CMK (cell line): ENCODE results near the gene ZNF565.
"Not testable (repeated sequence)": the region's sequence is repeated elsewhere in the genome, so short reads cannot be mapped to it uniquely, and the experiment has no call there.

Source experiments
- DNase-seq: peaks from one replicate; pipeline ENCODE4 v3.0.0-alpha.2; 2010; ENCODE audit warnings: low read depth

Gene ZNF565

GRCh38 chr19:36150586-36150985, 63.9 kb downstream of the ZNF565 start:
- DNase-seq: no peak

- no peak for DNase-seq
Measured at GRCh38 chr19:36149673-36150406, 64.6 kb downstream of the ZNF565 start.

- no peak for DNase-seq
Measured at GRCh38 chr19:36144624-36145023, 69.8 kb downstream of the ZNF565 start.

GRCh38 chr19:36142496-36142895, 72.0 kb downstream of the ZNF565 start:
- DNase-seq: no peak

- no peak for DNase-seq
Measured at GRCh38 chr19:36142046-36142445, 72.4 kb downstream of the ZNF565 start.

- peak; percentile 73 for DNase-seq
Measured at GRCh38 chr19:36141039-36141927, 73.2 kb downstream of the ZNF565 start.

GRCh38 chr19:36140304-36141038, 74.0 kb downstream of the ZNF565 start:
- DNase-seq: peak; percentile 43

- peak; percentile 94 for DNase-seq
Measured at GRCh38 chr19:36139473-36140303, 74.8 kb downstream of the ZNF565 start, which contains the start of gene CAPNS1. TSS of gene CAPNS1 (plus strand) at chr19:36140066. CDS start at chr19:36141012, 946 bp downstream.

GRCh38 chr19:36139120-36139472, 75.4 kb downstream of the ZNF565 start:
- DNase-seq: no peak

GRCh38 chr19:36136964-36137686, 77.3 kb downstream of the ZNF565 start:
- no peak for DNase-seq

- DNase-seq: not testable (repeated sequence)
Measured at GRCh38 chr19:36134867-36135266, 79.6 kb downstream of the ZNF565 start.
